DND-41 (cell line): ENCODE measurements around the gene PNMA8A.

ENCODE experiments used
- ATAC-seq: fragments of 200-7000 bp; cut with Tn5 transposase; 3 replicates; pipeline ENCODE4 v1.9.1; 2021; ENCODE audit warnings: low read depth; ENCODE audit not compliant: insufficient read depth
- DNase-seq: peaks from one replicate; pipeline ENCODE4 v3.0.0-alpha.2; 2020
- H2AFZ ChIP-seq: 2 replicates; pipeline ENCODE4 v1.6.0; 2012; ENCODE audit warnings: low read depth, low read length
- H3K27ac ChIP-seq: 2 replicates; pipeline ENCODE4 v1.5.1; 2012; ENCODE audit warnings: low read length, inconsistent platforms
- H3K27me3 ChIP-seq: fragments of 200-600 bp; sonication (generic); 2 replicates; pipeline ENCODE4 v1.6.0; 2012; ENCODE audit warnings: low read length, mild to moderate bottlenecking, inconsistent platforms; ENCODE audit not compliant: insufficient read depth, poor library complexity
- H3K36me3 ChIP-seq: 2 replicates; pipeline ENCODE4 v1.5.1; 2012; ENCODE audit warnings: low read length, inconsistent platforms; ENCODE audit not compliant: insufficient read depth
- H3K4me1 ChIP-seq: 2 replicates; pipeline ENCODE4 v1.5.1; 2012; ENCODE audit warnings: mild to moderate bottlenecking, low read length; ENCODE audit not compliant: insufficient read depth
- H3K4me2 ChIP-seq: 2 replicates; pipeline ENCODE4 v1.6.0; 2012; ENCODE audit warnings: mild to moderate bottlenecking, moderate library complexity, low read length, inconsistent platforms; ENCODE audit not compliant: insufficient read depth
- H3K4me3 ChIP-seq, 2 experiments: fragments of 200-600 bp in 1 of 2; shearing (Covaris generic) in 1 of 2; 2 replicates each; pipeline ENCODE4 v1.5.1; 2012 to 2016; ENCODE audit warnings: inconsistent platforms in 2 of 2, low read length in 2 of 2, mild to moderate bottlenecking in 2 of 2, low read depth in 1 of 2, moderate library complexity in 1 of 2
- H3K79me2 ChIP-seq: 2 replicates; pipeline ENCODE4 v1.6.0; 2012; ENCODE audit warnings: low read length, inconsistent platforms; ENCODE audit not compliant: insufficient read depth
- H3K9ac ChIP-seq: 2 replicates; pipeline ENCODE4 v1.6.0; 2012; ENCODE audit warnings: low read depth, mild to moderate bottlenecking, inconsistent platforms, low read length, moderate library complexity
- H3K9me3 ChIP-seq: 2 replicates; pipeline ENCODE4 v1.5.1; 2012; ENCODE audit warnings: low read length, moderate library complexity, mild to moderate bottlenecking, inconsistent platforms; ENCODE audit not compliant: insufficient read depth, severe bottlenecking
- H4K20me1 ChIP-seq: 2 replicates; pipeline ENCODE4 v1.6.0; 2012; ENCODE audit warnings: low read length; ENCODE audit not compliant: insufficient read depth
- EZH2 ChIP-seq: IDR thresholded peaks from 3 replicates; pipeline ENCODE4 v1.6.1; 2012; ENCODE audit warnings: borderline replicate concordance, low read depth, mild to moderate bottlenecking, moderate library complexity, low read length, inconsistent platforms; ENCODE audit not compliant: severe bottlenecking
- TF ChIP-seq, protein P1 (sequence below): IDR thresholded peaks from 2 replicates; pipeline ENCODE4 v1.5.1; 2012; ENCODE audit warnings: borderline replicate concordance, low read length, moderate library complexity, mild to moderate bottlenecking; ENCODE audit not compliant: poor library complexity, severe bottlenecking; ENCODE audit errors: extremely low read depth

The PNMA8A gene

DNA sequence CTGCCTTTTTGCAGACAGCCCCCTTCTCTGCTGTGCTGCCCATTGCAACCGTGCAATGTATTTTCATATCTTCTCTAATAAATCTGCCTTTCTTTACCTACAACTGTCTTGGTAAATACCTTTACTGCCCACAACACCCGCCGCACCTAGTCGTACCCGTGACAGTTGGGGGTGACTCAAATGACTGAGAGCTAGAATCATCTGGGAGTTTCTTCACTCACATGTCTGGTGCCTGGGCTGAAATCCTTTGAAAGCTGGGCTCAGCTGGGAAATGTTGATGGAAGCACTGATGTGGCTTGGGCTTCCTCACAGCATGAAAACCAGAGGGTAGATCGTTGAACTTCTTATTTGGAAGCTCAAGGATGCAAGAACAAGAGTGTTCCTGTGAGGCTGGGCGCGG, 2.8 kb upstream of the PNMA8A start:
- Histone ChIP-seq H3K27ac (no peak overlapping the region), H3K4me2 (no peak overlapping the region), H3K9ac (no peak overlapping the region), H3K4me1 (no peaks in the 10 kb centered on the region), H3K4me3 (no peak overlapping the region), H2AFZ (no peak overlapping the region), H3K27me3 (no peaks in the 10 kb centered on the region), H3K79me2 (no peaks in the 10 kb centered on the region), H4K20me1 (no peaks in the 10 kb centered on the region), H3K36me3 (no peaks in the 10 kb centered on the region), H3K9me3 (no peaks in the 10 kb centered on the region)
- TF ChIP-seq EZH2, result no peak
- TF ChIP-seq, protein P1, sequence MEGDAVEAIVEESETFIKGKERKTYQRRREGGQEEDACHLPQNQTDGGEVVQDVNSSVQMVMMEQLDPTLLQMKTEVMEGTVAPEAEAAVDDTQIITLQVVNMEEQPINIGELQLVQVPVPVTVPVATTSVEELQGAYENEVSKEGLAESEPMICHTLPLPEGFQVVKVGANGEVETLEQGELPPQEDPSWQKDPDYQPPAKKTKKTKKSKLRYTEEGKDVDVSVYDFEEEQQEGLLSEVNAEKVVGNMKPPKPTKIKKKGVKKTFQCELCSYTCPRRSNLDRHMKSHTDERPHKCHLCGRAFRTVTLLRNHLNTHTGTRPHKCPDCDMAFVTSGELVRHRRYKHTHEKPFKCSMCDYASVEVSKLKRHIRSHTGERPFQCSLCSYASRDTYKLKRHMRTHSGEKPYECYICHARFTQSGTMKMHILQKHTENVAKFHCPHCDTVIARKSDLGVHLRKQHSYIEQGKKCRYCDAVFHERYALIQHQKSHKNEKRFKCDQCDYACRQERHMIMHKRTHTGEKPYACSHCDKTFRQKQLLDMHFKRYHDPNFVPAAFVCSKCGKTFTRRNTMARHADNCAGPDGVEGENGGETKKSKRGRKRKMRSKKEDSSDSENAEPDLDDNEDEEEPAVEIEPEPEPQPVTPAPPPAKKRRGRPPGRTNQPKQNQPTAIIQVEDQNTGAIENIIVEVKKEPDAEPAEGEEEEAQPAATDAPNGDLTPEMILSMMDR, result no peak
- DNase-seq, result no peak
- ATAC-seq, result no peak

DNA sequence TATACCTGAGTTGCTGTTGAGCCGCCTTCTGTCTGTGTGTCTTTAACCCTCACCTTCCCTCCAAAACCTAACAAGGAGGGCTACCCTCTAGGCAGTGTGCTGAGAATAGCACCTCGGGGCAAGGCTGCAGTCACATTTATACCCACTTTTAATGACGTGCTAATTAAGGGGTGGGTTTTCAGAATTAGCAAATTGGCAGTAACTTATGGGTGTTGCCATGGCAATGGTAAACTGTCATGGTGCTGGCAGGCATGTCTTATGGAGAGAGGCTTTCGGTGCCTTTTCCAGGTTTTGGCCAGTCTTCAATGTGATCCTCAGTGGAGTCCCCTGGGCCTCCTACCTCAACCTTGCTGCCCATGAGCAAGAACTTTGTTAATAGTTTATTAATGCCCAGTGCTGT, 1.2 kb upstream of the PNMA8A start:
- Histone ChIP-seq H3K9me3 (no peaks in the 10 kb centered on the region), H3K9ac (no peak overlapping the region), H3K27ac (no peak overlapping the region), H3K4me3 (no peak overlapping the region), H3K36me3 (no peaks in the 10 kb centered on the region), H4K20me1 (no peaks in the 10 kb centered on the region), H2AFZ (no peak overlapping the region), H3K4me1 (no peaks in the 10 kb centered on the region), H3K27me3 (no peaks in the 10 kb centered on the region), H3K4me2 (no peak overlapping the region), H3K79me2 (no peaks in the 10 kb centered on the region)
- DNase-seq, result no peak
- no peak for ATAC-seq
- TF ChIP-seq EZH2, result no peak
- TF ChIP-seq, protein P1, result no peak

DNA sequence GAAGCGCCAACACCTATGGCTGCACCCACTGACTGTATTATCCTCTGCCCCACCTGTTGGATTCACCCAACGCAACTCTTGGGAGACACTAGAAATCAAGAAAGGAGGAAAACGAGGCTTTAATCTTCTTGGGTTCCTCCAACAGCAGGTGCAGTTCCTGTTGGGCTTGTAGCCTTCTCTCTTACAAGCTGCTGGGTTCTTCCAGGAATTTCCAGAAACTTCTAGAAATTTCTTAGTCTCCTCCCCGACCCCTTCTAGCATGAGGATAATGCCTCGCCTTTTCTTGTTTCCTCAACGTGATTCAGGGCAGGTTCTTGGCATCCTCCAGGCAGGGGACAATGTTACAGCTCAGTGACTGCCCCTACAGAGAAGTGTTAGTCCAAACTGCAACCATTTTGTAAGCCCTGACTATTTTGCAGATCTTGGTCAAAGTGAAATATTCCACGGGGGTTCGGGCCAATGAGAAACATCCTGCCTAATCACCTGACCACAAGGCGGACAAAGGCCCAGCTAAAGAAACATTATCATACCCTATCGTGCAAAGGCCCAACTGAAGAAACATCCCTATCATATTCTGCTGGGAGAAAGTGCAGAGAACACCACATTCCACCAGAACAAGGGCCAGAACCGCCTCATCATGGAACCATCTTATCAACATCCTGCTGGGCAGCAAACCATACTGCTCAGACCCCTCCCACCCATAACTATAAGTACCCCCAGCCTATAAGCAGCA, 614 bp upstream of the PNMA8A start:
- Histone ChIP-seq H3K9ac (no peak overlapping the region), H3K9me3 (no peaks in the 10 kb centered on the region), H3K4me3 (no peak overlapping the region), H3K27ac (no peak overlapping the region), H3K4me1 (no peaks in the 10 kb centered on the region), H4K20me1 (no peaks in the 10 kb centered on the region), H3K4me2 (no peak overlapping the region), H3K27me3 (no peaks in the 10 kb centered on the region), H3K79me2 (no peaks in the 10 kb centered on the region), H3K36me3 (no peaks in the 10 kb centered on the region), H2AFZ (no peak overlapping the region)
- no peak for ATAC-seq
- DNase-seq, result no peak
- no peak for TF ChIP-seq EZH2
- TF ChIP-seq, protein P1, result no peak
